Uterus (tissue), 4 donors: ENCODE data around the gene PGM1. TPM values are rescaled to one million over a fixed set of nuclear protein-coding genes. Genes with fewer than 3 reads are reported as not detected.

Source experiments
- DNase-seq, 2 donors: peaks; one replicate each; pipeline ENCODE4 v3.0.0-alpha.2; 2019 to 2020
- H3K27ac ChIP-seq, 2 donors: fragments of 200-600 bp; sonication (generic); 1 replicate in 1 of 2; 2 replicates in 1 of 2; pipeline ENCODE4 v1.5.1; 2016 to 2018
- H3K27me3 ChIP-seq, 2 donors: fragments of 200-600 bp; sonication (generic); one replicate each; pipeline ENCODE4 v1.5.1; 2018 to 2019; ENCODE audit warnings: control low read depth in 1 of 2
- H3K36me3 ChIP-seq, 2 donors: fragments of 200-600 bp; sonication (generic); one replicate each; pipeline ENCODE4 v1.5.1; 2019; ENCODE audit warnings: control low read depth in 1 of 2
- H3K4me1 ChIP-seq, 2 donors: fragments of 200-600 bp; sonication (generic); one replicate each; pipeline ENCODE4 v1.5.1; 2018 to 2019; ENCODE audit warnings: control low read depth in 1 of 2
- H3K4me3 ChIP-seq, 2 donors: fragments of 200-600 bp; sonication (generic); 1 replicate in 1 of 2; 2 replicates in 1 of 2; pipeline ENCODE4 v1.5.1; 2018 to 2019; ENCODE audit warnings: mild to moderate bottlenecking in 1 of 2
- H3K9me3 ChIP-seq, 2 donors: fragments of 200-600 bp; sonication (generic); one replicate each; pipeline ENCODE4 v1.5.1; 2019; ENCODE audit warnings: control low read depth in 1 of 2
- POLR2A ChIP-seq, 2 donors: fragments of 450-650 bp; IDR thresholded peaks; one replicate each; pipeline ENCODE4 v1.6.1; 2016; ENCODE audit warnings: antibody characterized with exemption in 2 of 2, mild to moderate bottlenecking in 1 of 2, moderate library complexity in 1 of 2
- intact Hi-C: fragments of 100-400 bp; cut with DNase I; formaldehyde crosslinking; loops from one replicate; pipeline ENCODE4 v1.15.1; 2023; ENCODE audit warnings: low total_unique reads
- total RNA-seq, 4 donors: library from RNA; depleted of rRNA in 3 of 4; stranded (reverse); fragments of >200 nt in 3 of 4; gene quantifications; one replicate each; pipeline versions ENCODE4 v1.1.0 to v1.2.4, GENCODE V29; 2014 to 2023
- TF ChIP-seq, protein P1 (sequence below), 4 experiments: fragments of 200-600 bp in 2 of 4; fragments of 450-650 bp in 2 of 4; sonication (generic) in 2 of 4; IDR thresholded peaks; one replicate each; pipeline ENCODE4 v1.5.1; 2016 to 2019; ENCODE audit warnings: antibody characterized with exemption in 4 of 4, mild to moderate bottlenecking in 2 of 4, moderate library complexity in 1 of 4
- donor health status: DM: yes; HTN: yes; CAD: no.

PGM1 gene
- total RNA-seq, 4 donors from 2014 or later, result 17.9 to 75.8 (median 27.8) TPM

DNA sequence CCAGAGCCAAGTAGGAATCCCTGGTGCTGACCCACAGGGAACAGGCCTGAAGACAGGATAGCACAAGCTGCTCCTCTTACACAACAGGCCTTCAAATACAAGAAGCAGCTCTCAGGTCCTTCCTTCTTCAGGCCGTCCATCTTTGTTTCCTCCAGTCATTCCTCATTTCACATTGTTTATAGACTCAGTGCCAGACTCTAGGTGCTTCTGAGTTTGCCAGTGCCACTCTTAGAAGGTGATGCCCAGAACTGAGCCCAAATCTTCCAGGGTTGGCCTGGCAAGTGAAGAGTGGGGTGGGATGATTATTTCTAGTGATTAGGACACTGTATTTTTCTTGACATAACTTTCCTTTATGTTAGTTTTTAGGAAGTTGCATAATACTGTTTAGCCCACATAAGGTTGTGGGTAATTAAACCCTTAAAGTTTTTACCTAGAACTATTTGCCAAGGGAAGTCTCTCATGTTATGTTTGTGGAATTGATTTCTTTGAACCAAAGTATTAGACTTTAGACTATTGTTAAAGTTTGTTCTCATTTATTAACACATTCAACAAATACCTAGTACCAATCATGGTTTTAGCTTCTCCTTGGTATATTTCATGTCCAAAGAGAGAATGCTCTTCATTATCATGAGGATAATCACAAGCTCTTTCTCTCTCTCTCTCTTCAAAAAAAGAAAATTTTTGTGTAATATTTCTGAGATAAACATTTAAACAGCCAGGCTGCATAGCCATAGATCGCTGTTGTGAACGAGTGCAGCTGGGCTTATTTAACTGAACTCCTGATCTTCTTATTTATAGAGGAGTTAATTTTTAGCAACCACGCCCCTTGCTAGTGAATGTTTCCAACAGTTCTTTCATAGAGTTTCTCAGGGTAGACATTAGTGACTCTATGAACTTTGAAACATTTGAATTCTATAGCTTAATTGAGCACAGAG, 47.7 kb downstream of the PGM1 start:
- Histone ChIP-seq H3K36me3 (no peaks in the 10 kb centered on the region), H3K9me3 (no peaks in the 10 kb centered on the region), H3K27ac (no peak overlapping the region), H3K27me3 (no peaks in the 10 kb centered on the region), H3K4me1 (no peaks in the 10 kb centered on the region), H3K4me3 (no peak overlapping the region)
- TF ChIP-seq POLR2A (IDR thresholded peaks at IDR 0.05), result no peak
- TF ChIP-seq, protein P1, sequence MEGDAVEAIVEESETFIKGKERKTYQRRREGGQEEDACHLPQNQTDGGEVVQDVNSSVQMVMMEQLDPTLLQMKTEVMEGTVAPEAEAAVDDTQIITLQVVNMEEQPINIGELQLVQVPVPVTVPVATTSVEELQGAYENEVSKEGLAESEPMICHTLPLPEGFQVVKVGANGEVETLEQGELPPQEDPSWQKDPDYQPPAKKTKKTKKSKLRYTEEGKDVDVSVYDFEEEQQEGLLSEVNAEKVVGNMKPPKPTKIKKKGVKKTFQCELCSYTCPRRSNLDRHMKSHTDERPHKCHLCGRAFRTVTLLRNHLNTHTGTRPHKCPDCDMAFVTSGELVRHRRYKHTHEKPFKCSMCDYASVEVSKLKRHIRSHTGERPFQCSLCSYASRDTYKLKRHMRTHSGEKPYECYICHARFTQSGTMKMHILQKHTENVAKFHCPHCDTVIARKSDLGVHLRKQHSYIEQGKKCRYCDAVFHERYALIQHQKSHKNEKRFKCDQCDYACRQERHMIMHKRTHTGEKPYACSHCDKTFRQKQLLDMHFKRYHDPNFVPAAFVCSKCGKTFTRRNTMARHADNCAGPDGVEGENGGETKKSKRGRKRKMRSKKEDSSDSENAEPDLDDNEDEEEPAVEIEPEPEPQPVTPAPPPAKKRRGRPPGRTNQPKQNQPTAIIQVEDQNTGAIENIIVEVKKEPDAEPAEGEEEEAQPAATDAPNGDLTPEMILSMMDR (IDR thresholded peaks at IDR 0.05), result no peak
- intact Hi-C loops, result no loop called here
- no peak for DNase-seq

DNA sequence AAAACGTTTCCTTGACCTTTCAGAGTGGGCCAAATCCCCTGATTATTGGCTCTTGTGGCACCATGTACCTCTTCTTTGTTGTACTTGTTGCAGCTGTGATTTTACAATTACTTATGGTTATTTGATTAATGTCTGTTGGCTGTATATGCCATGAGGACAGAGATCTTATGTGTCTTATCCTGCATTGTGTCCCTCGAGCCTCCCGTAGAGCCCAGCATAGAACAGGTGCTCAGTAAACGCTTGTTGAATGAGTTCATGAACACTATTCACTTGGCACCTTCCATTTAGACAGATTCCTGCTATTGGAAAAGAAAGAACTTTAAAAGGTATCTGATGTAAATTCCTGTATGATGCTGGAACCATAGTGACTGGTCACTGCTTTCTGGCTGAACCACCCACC, 48.4 kb downstream of the PGM1 start:
- H3K27ac ChIP-seq, result no peak overlapping the region
- H3K4me3 ChIP-seq, result no peak overlapping the region
- no peaks in the 10 kb centered on the region for H3K9me3 ChIP-seq
- intact Hi-C loops, result no loop called here
- no peak for TF ChIP-seq POLR2A (IDR thresholded peaks at IDR 0.05)
- TF ChIP-seq, protein P1 (IDR thresholded peaks at IDR 0.05), result no peak
- no peaks in the 10 kb centered on the region for H3K27me3 ChIP-seq
- H3K4me1 ChIP-seq, result no peaks in the 10 kb centered on the region
- no peak for DNase-seq
- no peaks in the 10 kb centered on the region for H3K36me3 ChIP-seq

DNA sequence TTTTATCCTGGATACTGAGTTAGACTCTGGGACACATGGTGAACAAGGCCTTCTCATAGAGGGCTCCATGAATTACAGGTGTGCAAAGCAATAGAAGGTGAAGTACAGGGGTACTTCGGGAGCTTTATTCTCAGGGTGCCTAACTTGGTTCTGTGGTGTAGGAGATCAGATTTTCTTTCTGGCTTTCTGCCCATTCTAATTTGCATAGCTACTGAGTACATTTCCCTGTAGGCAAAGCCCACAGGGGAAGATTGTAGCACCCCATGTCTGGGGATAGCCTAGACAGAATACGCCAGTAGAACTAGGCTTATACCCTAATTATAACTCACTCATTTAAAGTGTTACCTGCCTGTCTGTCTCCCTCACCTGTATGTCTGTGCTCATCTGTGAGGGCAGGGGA, 49.7 kb downstream of the PGM1 start:
- H3K36me3 ChIP-seq, result no peaks in the 10 kb centered on the region
- H3K27ac ChIP-seq, result no peak overlapping the region

DNA sequence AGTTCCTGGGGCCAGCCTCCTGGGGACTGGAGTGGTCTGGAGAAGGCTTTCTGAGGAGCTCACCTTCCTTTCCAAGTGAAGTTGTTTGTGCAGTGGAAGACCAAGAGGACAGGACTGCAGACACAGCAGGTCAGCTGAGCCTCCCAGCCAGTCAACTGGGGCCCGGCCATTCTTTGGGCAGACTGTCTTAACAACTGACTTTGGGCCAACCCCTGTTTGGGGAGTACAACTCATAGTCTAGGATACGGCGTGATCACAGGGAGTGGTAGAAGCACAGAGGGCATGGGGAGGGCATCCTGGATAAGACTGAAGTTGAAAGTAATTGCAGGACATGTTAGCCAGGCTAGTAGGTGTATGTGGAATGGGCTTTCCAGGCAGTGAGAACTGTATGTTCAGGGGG, 50.3 kb downstream of the PGM1 start:
- no peaks in the 10 kb centered on the region for H3K4me1 ChIP-seq
- no peaks in the 10 kb centered on the region for H3K36me3 ChIP-seq
- H3K9me3 ChIP-seq, result no peaks in the 10 kb centered on the region
- H3K27me3 ChIP-seq, result no peaks in the 10 kb centered on the region
- H3K27ac ChIP-seq, result no peak overlapping the region
- no peak overlapping the region for H3K4me3 ChIP-seq
- intact Hi-C loops, result no loop called here
- no peak for DNase-seq
- TF ChIP-seq POLR2A (IDR thresholded peaks at IDR 0.05), result no peak
- TF ChIP-seq, protein P1 (IDR thresholded peaks at IDR 0.05), result no peak

More for the DNA sequence above, 49.7 kb downstream of the PGM1 start:
- no peaks in the 10 kb centered on the region for H3K9me3 ChIP-seq
- intact Hi-C loops, result no loop called here
- H3K4me1 ChIP-seq, result no peaks in the 10 kb centered on the region
- no peaks in the 10 kb centered on the region for H3K27me3 ChIP-seq
- DNase-seq, result no peak
- no peak overlapping the region for H3K4me3 ChIP-seq
- TF ChIP-seq, protein P1 (IDR thresholded peaks at IDR 0.05), result no peak
- TF ChIP-seq POLR2A (IDR thresholded peaks at IDR 0.05), result no peak

DNA sequence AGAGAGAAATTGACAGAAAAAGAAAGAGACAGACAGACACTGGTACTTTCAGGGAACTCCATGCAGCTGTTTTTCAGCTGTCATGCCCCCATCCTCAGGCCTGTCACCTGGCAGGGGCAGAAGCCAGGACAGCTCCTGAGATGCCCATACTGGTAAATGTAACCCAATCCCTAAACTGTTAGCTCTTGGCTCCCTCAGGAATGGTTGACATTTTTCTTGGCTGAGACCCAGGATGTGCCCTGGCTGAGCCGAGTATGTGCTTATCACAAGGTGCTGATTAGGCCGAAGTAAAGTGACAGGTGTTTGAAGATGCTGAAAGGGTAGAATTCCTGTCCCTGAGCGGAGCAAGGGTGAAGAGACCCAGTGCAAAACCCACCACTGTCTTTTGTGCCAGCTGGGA, 50.7 kb downstream of the PGM1 start:
- DNase-seq, result no peak
- Histone ChIP-seq H3K9me3 (no peaks in the 10 kb centered on the region), H3K4me1 (no peaks in the 10 kb centered on the region), H3K27me3 (no peaks in the 10 kb centered on the region), H3K4me3 (no peak overlapping the region), H3K27ac (no peak overlapping the region), H3K36me3 (no peaks in the 10 kb centered on the region)
- intact Hi-C loops, result no loop called here
- no peak for TF ChIP-seq POLR2A (IDR thresholded peaks at IDR 0.05)
- TF ChIP-seq, protein P1 (IDR thresholded peaks at IDR 0.05), result no peak
